G401 (cell line): ENCODE measurements around the gene SPCS3. TPM values are rescaled to one million over a fixed set of nuclear protein-coding genes. Genes with fewer than 3 reads are reported as not detected.

Source experiments
- total RNA-seq: library from RNA; depleted of rRNA; stranded (reverse); fragments of >200 nt; shearing (Covaris generic); gene quantifications from 2 replicates; pipeline ENCODE4 v1.2.3, GENCODE V29; 2014; rRNA removed

SPCS3 gene
- total RNA-seq, 1 experiment from 2014 or later, result 79.5 TPM

Other genes starting within 250 kb of the SPCS3 start
- not detected in 2 replicates for gene SPATA4, start 124.4 kb upstream of the SPCS3 start, total RNA-seq
- not detected in 2 replicates for gene ASB5, start 50.7 kb upstream of the SPCS3 start, total RNA-seq